ENCODE data around the gene RGS12.

GRCh38 chr4:3244002-3244401 lies 48.8 kb upstream of the RGS12 start:
- TF ChIP-seq, protein P1, sequence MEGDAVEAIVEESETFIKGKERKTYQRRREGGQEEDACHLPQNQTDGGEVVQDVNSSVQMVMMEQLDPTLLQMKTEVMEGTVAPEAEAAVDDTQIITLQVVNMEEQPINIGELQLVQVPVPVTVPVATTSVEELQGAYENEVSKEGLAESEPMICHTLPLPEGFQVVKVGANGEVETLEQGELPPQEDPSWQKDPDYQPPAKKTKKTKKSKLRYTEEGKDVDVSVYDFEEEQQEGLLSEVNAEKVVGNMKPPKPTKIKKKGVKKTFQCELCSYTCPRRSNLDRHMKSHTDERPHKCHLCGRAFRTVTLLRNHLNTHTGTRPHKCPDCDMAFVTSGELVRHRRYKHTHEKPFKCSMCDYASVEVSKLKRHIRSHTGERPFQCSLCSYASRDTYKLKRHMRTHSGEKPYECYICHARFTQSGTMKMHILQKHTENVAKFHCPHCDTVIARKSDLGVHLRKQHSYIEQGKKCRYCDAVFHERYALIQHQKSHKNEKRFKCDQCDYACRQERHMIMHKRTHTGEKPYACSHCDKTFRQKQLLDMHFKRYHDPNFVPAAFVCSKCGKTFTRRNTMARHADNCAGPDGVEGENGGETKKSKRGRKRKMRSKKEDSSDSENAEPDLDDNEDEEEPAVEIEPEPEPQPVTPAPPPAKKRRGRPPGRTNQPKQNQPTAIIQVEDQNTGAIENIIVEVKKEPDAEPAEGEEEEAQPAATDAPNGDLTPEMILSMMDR (conservative IDR thresholded peaks at IDR 0.05 in 1 of 2, IDR thresholded peaks at IDR 0.05 in 1 of 2; ENCODE audit: extremely low read depth in 1 of 2, insufficient read depth in 1 of 2, low read depth in 1 of 2, low read length in 2 of 2) = no peak
- no peak for TF ChIP-seq EZH2 (IDR thresholded peaks at IDR 0.05; ENCODE audit: borderline replicate concordance, low read length)

Measured in mammary epithelial cell (primary cell).